GM13977 (cell line): ENCODE results near the gene RC3H2.

ENCODE experiments used
- DNase-seq: peaks from one replicate; pipeline ENCODE4 v3.0.0; 2012; ENCODE audit warnings: low spot score
- in situ Hi-C: fragments of 300-500 bp; cut with MboI; formaldehyde crosslinking; loops from one replicate; pipeline ENCODE4 v1.12.0; 2022; ENCODE audit warnings: low sequenced_read_pairs, low pct_unique_long_range_greater_than_20kb, mixed read lengths, inconsistent platforms; ENCODE audit not compliant: unreplicated experiment
- TF ChIP-seq, protein P1 (sequence below): IDR thresholded peaks from 2 replicates; pipeline ENCODE4 v1.5.1; 2012; ENCODE audit warnings: mild to moderate bottlenecking, control low read depth; ENCODE audit not compliant: insufficient read depth; ENCODE audit errors: extremely low read depth, missing control alignments

RC3H2 gene

DNA sequence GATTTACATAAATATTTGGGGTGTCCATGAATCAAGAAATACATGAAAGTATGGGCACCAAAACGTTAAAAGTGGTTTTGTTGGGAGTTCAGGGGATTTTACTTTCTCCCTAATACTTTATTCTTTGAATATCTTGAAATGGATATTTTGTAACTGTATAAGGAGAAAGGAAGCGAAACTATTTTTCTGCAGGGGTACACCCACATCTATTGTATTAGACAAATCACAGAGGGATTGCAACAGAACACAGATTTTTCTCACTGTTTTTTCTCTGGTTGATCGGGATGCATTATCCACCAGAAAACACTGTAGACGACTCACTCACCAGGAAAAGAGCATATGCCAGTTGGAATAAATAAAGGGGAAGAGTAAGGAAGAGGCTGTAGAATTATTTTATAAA lies 34.4 kb upstream of the RC3H2 start:
- TF ChIP-seq, protein P1, sequence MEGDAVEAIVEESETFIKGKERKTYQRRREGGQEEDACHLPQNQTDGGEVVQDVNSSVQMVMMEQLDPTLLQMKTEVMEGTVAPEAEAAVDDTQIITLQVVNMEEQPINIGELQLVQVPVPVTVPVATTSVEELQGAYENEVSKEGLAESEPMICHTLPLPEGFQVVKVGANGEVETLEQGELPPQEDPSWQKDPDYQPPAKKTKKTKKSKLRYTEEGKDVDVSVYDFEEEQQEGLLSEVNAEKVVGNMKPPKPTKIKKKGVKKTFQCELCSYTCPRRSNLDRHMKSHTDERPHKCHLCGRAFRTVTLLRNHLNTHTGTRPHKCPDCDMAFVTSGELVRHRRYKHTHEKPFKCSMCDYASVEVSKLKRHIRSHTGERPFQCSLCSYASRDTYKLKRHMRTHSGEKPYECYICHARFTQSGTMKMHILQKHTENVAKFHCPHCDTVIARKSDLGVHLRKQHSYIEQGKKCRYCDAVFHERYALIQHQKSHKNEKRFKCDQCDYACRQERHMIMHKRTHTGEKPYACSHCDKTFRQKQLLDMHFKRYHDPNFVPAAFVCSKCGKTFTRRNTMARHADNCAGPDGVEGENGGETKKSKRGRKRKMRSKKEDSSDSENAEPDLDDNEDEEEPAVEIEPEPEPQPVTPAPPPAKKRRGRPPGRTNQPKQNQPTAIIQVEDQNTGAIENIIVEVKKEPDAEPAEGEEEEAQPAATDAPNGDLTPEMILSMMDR: no peak
- DNase-seq: no peak
- in situ Hi-C loops: no loop called here

DNA sequence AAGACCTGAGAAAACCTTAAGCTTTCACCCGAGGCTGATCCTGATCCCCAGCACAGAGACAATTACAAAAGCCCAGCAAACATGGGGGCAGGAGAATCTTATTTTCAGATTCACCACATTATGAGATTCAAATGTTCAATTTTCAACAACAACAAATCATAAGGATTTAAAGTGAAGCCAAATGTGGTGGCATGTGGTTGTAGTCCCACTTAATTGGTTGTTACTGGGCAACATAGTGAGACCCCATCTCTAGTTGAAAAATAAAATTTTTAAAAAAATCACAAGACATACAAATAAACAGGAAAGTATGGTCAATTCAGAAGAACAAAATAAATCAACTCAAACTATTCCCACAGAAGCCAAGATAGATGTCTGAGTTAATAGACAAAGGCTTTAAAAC lies 31.7 kb upstream of the RC3H2 start:
- in situ Hi-C loops: no loop called here
- no peak for DNase-seq
- TF ChIP-seq, protein P1: no peak

DNA sequence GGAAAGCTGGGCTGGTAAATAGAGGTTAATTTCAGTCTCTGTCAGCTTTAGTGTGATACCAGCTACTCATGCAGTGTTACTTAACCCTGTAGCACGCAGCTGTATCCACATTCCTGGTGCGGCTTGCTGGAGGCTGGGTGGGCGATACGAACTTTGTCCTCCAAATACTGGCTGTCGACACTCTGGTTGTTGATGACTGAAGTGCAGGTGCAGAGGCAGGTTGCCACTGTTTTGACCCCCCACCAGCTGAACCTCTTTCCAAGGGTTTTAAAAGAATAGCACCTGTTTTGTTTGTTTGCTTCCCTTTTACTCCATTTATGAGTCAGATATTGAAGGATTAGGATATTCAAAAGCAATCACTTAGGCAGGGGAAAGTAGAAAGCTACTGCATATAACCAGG lies 31.3 kb upstream of the RC3H2 start:
- in situ Hi-C loops: no loop called here
- no peak for DNase-seq
- TF ChIP-seq, protein P1: no peak

DNA sequence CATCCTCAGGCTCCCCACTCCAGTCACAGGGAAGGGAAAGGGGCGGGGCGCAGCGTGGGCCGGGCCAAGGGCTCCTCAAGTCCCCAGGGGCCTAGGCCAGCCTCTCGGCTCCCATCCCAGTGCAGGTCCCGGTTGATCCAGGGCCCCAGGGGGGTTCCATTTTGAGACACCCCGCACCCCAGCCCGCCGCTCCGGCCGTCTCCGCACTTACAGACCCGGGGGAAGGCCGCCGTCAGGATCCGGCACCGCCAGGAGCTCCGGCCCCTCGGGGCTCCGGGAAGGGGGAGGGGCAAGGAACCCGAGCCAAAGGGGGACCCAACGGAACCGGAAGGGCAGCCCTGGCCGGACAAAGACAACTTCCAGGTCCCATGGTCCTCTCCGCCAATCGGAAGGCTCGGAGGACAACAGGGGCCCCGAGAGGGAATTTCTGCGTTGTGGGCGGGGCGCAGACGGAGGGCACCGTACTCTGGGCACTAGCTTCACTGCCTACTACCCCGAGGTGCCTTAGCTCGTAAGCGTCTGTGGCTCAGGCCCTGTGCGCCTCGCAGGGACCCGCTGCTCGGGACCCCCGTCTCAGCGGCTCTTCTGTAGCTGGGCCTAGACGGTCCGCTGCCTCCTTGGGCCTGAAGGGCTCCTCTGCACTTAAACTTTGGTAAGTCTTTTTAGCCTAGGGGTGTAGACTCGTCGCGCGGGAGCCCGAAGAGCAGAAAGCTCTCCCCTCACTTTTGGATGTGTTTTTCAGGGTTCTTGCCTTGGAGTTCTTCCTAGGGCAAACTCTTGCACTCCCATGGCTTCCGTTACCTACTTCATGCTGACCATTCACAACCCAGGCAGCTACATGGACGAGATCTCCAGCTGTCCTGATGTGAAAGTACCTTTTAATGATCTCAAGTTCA lies 26.3 kb upstream of the RC3H2 start, which contains the start of gene ZBTB26:
Gene ZBTB26 (minus strand): TSS at position 287 of the 896 bp plus-strand sequence. CDS start 11,578 bp downstream, outside the sequence.
- in situ Hi-C loops: no loop called here
- peak; percentile 91 for DNase-seq
- TF ChIP-seq, protein P1: no peak

DNA sequence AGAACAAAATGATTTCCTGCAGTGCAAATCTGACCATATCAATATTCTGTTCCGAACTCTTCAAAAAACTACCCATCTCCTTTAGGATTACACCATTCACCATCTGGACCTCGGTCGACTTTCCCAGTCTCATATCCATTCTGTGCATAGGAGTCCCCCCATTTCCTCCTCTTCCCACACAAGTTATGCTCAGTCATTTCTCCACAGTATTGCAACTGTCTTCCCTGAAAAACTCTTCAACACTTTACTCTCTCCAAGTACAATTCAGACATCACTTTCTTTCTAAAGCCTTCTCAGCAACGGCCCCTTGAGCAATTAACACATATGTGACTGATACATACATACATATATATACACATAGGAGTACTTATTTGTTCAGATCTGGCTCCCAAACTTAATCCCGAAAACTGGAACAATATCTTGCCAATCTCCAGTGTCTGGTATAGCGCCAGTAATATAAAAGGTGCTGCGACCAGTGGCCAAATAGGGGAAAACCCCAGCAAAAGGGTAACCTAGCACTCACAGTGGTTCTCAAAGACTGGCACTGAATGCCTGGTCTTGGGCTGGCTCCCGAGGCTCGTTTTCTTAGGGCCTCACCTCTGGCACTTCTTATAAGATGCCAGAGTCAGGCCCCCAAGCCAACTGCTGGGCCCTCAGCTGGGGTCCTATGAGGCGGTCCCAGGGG lies 25.5 kb upstream of the RC3H2 start:
- in situ Hi-C loops: no loop called here
- no peak for DNase-seq
- TF ChIP-seq, protein P1: no peak

DNA sequence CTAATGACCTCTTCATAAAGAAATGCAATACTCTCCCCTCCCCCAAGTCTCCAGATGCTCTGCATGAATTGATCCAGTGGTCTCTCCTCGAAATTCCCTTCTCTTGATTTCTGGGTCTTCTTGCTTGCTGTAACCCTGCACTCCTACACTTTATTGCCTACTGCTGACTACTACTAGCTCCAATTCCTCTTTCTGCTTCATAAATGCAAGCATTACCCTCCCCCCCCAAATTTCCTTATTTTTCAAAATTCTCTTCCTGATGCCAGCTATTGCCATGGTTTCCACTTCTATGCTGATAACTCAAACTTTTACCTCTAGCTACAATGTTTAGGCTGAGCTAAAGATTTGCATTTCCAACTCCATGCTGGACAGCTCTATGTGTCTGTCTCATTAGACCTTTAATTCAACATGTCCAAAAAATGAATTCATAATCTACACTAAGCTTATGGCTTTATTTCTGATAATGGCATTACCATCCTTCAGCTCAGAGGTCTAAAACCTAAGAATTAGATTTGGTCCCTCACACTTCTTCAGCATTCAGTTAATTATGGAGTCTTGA lies 24.7 kb upstream of the RC3H2 start:
- DNase-seq: no peak
- in situ Hi-C loops: no loop called here
- TF ChIP-seq, protein P1: no peak
